Measurements from ENCODE around the gene CMTM1. TPM values are rescaled to one million over a fixed set of nuclear protein-coding genes. Genes with fewer than 3 reads are reported as not detected.

Gene CMTM1
- total RNA-seq, 1 donor from 2014 or later = not detected

- Histone ChIP-seq H3K27me3 (ENCODE audit: control insufficient read depth in 3 of 3, insufficient read depth in 3 of 3, low read length in 3 of 3) (no peaks in the 10 kb centered on the region), H3K36me3 (ENCODE audit: control insufficient read depth in 3 of 3, insufficient read depth in 3 of 3, low read length in 3 of 3) (peaks cover 28 to 50% (median 32%) of the 10 kb centered on the region in 3 donors), H3K9ac (ENCODE audit: low read depth in 1 of 3, low read length in 3 of 3) (no peak overlapping the region), H3K9me3 (ENCODE audit: control insufficient read depth in 3 of 3, low read length in 3 of 3) (no peaks in the 10 kb centered on the region), H3K27ac (ENCODE audit: low read depth, low read length) (no peak overlapping the region), H3K4me3 (ENCODE audit: low read length in 3 of 3) (no peak overlapping the region), H3K4me1 (ENCODE audit: control insufficient read depth in 3 of 3, insufficient read depth in 3 of 3, low read length in 3 of 3) (peaks cover 0 to 5% (median 3%) of the 10 kb centered on the region in 3 donors)
Measured at GRCh38 chr16:66537236-66537635, 29.0 kb upstream of the CMTM1 start.

DNA sequence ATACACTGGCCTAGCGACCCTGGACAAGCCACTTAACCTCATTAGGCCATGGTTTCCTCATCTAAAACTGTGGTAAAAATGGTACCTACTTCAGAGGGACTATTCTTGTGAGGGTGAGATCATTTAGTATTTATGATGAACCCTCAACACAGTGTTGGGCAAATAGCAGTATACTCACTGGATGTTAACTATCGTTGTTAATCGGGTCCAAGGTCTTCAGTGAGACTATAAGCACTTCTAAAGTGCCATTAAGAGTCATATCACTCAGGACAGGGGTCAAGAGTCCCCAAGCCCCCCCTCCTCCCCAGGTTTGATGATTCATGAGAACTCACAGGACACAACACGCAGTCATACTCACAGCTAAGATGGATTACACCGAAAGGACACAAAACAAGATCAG, 27.3 kb upstream of the CMTM1 start:
- Histone ChIP-seq H3K9ac (ENCODE audit: low read depth in 1 of 3, low read length in 3 of 3) (no peak overlapping the region), H3K4me3 (ENCODE audit: low read length in 3 of 3) (no peak overlapping the region), H3K4me1 (ENCODE audit: control insufficient read depth in 3 of 3, insufficient read depth in 3 of 3, low read length in 3 of 3) (peaks cover 0 to 7% (median 5%) of the 10 kb centered on the region in 3 donors), H3K27ac (ENCODE audit: low read depth, low read length) (no peak overlapping the region), H3K27me3 (ENCODE audit: control insufficient read depth in 3 of 3, insufficient read depth in 3 of 3, low read length in 3 of 3) (no peaks in the 10 kb centered on the region), H3K36me3 (ENCODE audit: control insufficient read depth in 3 of 3, insufficient read depth in 3 of 3, low read length in 3 of 3) (peaks cover 34 to 58% (median 39%) of the 10 kb centered on the region in 3 donors), H3K9me3 (ENCODE audit: control insufficient read depth in 3 of 3, low read length in 3 of 3) (no peaks in the 10 kb centered on the region)

GRCh38 chr16:66539623-66540469, 26.4 kb upstream of the CMTM1 start:
- Histone ChIP-seq H3K27ac (ENCODE audit: low read depth, low read length) (no peak overlapping the region), H3K4me1 (ENCODE audit: control insufficient read depth in 3 of 3, insufficient read depth in 3 of 3, low read length in 3 of 3) (peaks cover 0 to 3% (median 0%) of the 10 kb centered on the region in 3 donors), H3K9ac (ENCODE audit: low read depth in 1 of 3, low read length in 3 of 3) (no peak overlapping the region), H3K9me3 (ENCODE audit: control insufficient read depth in 3 of 3, low read length in 3 of 3) (no peaks in the 10 kb centered on the region), H3K4me3 (ENCODE audit: low read length in 3 of 3) (no peak overlapping the region), H3K36me3 (ENCODE audit: control insufficient read depth in 3 of 3, insufficient read depth in 3 of 3, low read length in 3 of 3) (peaks cover 39 to 62% (median 40%) of the 10 kb centered on the region in 3 donors), H3K27me3 (ENCODE audit: control insufficient read depth in 3 of 3, insufficient read depth in 3 of 3, low read length in 3 of 3) (no peaks in the 10 kb centered on the region)

DNA sequence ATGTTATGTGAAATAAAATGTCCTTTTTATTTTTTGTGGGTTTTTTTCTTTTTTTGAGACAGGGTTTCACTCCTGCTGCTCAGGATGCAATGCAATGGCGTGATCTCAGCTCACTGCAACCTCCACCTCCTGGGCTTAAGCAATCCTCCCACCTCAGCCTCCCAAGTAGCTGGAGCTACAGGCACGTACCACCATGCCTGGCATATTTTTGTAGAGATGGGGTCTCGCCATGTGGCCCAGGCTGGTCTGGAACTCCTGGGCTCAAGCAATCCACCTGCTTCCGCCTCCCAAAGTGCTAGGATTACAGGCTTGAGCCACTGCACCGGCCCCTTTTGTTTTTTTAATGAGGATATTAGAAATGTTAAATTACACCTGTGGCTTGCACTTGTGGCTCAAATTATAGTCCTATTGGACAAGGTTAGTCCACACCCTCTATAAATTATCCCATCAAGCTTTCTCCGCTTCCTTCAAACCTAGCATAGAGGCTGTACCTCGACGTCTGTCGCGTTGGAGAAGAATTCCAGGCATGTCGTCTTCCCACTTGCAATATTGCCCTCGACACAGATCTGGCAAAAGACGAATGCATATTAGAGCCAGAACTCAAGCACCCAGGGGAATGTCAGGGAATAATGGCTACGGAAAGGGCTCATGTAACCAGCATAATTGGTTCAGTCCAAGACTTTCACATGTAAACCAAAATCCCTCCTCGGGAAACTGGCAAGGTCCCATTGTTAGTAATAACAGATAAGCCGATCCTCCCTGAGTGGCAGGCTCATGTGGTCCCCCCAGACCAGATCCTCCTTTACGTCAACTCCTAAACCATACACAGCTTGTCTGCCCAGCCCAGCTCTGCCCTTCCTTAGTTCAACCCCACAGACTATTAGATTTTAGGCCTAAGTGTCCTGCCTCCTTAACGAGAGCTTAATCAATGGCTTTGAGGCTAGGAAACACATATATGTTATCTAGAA, 24.6 kb upstream of the CMTM1 start:
- Histone ChIP-seq H3K4me3 (ENCODE audit: low read length in 3 of 3) (no peak overlapping the region), H3K36me3 (ENCODE audit: control insufficient read depth in 3 of 3, insufficient read depth in 3 of 3, low read length in 3 of 3) (peaks cover 27 to 53% (median 36%) of the 10 kb centered on the region in 3 donors), H3K27me3 (ENCODE audit: control insufficient read depth in 3 of 3, insufficient read depth in 3 of 3, low read length in 3 of 3) (no peaks in the 10 kb centered on the region), H3K9me3 (ENCODE audit: control insufficient read depth in 3 of 3, low read length in 3 of 3) (no peaks in the 10 kb centered on the region), H3K9ac (ENCODE audit: low read depth in 1 of 3, low read length in 3 of 3) (no peak overlapping the region), H3K4me1 (ENCODE audit: control insufficient read depth in 3 of 3, insufficient read depth in 3 of 3, low read length in 3 of 3) (peaks cover 0 to 3% (median 0%) of the 10 kb centered on the region in 3 donors), H3K27ac (ENCODE audit: low read depth, low read length) (no peak overlapping the region)

GRCh38 chr16:66542396-66542795, 23.8 kb upstream of the CMTM1 start:
- Histone ChIP-seq H3K36me3 (ENCODE audit: control insufficient read depth in 3 of 3, insufficient read depth in 3 of 3, low read length in 3 of 3) (peaks cover 26 to 51% (median 30%) of the 10 kb centered on the region in 3 donors), H3K9ac (ENCODE audit: low read depth in 1 of 3, low read length in 3 of 3) (no peak overlapping the region), H3K4me3 (ENCODE audit: low read length in 3 of 3) (no peak overlapping the region), H3K27ac (ENCODE audit: low read depth, low read length) (no peak overlapping the region), H3K9me3 (ENCODE audit: control insufficient read depth in 3 of 3, low read length in 3 of 3) (no peaks in the 10 kb centered on the region), H3K4me1 (ENCODE audit: control insufficient read depth in 3 of 3, insufficient read depth in 3 of 3, low read length in 3 of 3) (peaks cover 0 to 4% (median 2%) of the 10 kb centered on the region in 3 donors), H3K27me3 (ENCODE audit: control insufficient read depth in 3 of 3, insufficient read depth in 3 of 3, low read length in 3 of 3) (no peaks in the 10 kb centered on the region)

- H3K27me3 ChIP-seq (ENCODE audit: control insufficient read depth in 3 of 3, insufficient read depth in 3 of 3, low read length in 3 of 3) = no peaks in the 10 kb centered on the region
- no peak overlapping the region for H3K4me3 ChIP-seq (ENCODE audit: low read length in 3 of 3)
- peaks cover 25 to 52% (median 31%) of the 10 kb centered on the region in 3 donors for H3K36me3 ChIP-seq (ENCODE audit: control insufficient read depth in 3 of 3, insufficient read depth in 3 of 3, low read length in 3 of 3)
- peaks cover 5 to 14% (median 8%) of the 10 kb centered on the region in 3 donors for H3K4me1 ChIP-seq (ENCODE audit: control insufficient read depth in 3 of 3, insufficient read depth in 3 of 3, low read length in 3 of 3)
- peak overlapping the region in 1 of 3 donors; percentile 33 for H3K9ac ChIP-seq (ENCODE audit: low read depth in 1 of 3, low read length in 3 of 3)
- no peak overlapping the region for H3K27ac ChIP-seq (ENCODE audit: low read depth, low read length)
- H3K9me3 ChIP-seq (ENCODE audit: control insufficient read depth in 3 of 3, low read length in 3 of 3) = no peaks in the 10 kb centered on the region
Measured at GRCh38 chr16:66543541-66543940, 22.7 kb upstream of the CMTM1 start.

DNA sequence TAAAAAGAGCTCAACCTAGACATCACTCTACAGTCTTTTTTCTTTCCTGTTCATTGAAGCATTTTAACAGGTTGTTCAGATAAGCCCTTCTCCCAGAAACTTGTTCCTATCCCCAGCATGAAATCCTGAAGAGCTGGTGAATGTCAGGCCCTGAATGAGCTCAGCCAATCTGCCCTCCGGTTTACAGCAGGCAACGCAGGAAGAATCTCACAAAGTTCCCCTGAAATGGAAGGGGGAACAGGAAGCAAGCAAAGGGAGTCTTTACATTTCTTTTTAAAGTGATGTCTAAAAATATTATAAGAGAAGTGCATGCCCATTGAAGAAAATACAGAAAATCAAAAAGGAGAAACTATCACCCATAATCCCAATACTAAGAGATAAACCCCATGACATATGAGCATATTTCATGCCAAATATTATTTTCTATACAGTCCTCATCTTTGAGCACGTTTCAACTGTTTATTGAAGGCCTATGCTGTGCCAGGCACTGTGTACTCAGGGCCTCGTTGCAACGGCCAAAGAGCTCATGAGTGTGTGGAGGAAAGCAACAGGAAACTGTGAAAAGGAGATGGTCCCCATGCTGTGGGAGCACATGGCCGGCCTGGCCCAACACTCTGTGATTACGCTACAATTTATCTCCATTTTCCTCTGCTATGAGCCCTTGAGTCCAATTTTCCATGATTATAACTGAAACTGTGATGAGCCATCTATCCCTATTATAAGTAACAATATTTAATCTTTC, 22.1 kb upstream of the CMTM1 start:
- H3K9ac ChIP-seq (ENCODE audit: low read depth in 1 of 3, low read length in 3 of 3) = no peak overlapping the region
- peaks cover 23 to 46% (median 31%) of the 10 kb centered on the region in 3 donors for H3K36me3 ChIP-seq (ENCODE audit: control insufficient read depth in 3 of 3, insufficient read depth in 3 of 3, low read length in 3 of 3)
- H3K9me3 ChIP-seq (ENCODE audit: control insufficient read depth in 3 of 3, low read length in 3 of 3) = no peaks in the 10 kb centered on the region
- H3K27ac ChIP-seq (ENCODE audit: low read depth, low read length) = no peak overlapping the region
- no peak overlapping the region for H3K4me3 ChIP-seq (ENCODE audit: low read length in 3 of 3)
- H3K27me3 ChIP-seq (ENCODE audit: control insufficient read depth in 3 of 3, insufficient read depth in 3 of 3, low read length in 3 of 3) = no peaks in the 10 kb centered on the region
- H3K4me1 ChIP-seq (ENCODE audit: control insufficient read depth in 3 of 3, insufficient read depth in 3 of 3, low read length in 3 of 3) = peaks cover 12 to 20% (median 14%) of the 10 kb centered on the region in 3 donors

DNA sequence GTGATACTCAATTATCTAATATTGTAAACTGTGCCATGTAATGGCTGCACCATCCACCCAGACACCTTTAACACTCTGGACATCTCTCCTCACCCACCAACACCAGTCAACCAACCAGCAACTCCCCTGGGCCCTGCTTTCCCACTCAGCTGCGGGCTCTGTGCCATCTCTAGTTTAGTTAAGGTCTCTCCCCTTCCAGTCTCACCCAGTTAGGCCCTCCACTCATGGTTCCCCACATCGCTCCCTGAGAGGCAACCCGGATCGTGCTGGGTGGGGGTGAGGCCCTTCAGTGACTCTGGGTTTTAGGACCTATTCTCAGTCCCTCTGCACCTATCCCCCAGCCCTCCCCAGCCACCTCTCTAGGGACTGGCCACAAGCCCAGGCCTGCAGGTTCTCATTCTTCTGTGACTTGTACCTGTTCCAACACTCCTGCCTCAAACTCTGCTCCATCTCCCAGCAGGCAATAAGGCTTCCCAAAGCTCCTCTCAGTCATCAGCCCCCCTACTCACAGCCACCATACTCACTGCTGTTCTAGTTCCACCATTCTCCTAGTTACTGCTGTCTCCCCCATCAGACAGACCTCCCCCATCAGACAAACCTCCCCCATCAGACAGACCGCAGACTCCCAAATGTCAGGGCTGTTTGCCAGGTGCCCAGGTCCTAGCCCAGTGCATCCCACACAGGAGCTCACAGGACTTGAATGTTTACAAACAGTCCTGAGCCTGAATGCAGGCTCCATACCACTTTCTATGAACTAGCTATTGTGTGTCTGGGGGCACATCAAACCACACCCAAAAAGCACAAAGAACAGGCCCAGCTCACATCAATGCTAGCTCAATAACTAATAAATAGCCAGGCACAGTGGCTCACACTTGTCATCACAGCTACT, 18.9 kb upstream of the CMTM1 start:
- Histone ChIP-seq H3K9ac (ENCODE audit: low read depth in 1 of 3, low read length in 3 of 3) (no peak overlapping the region), H3K36me3 (ENCODE audit: control insufficient read depth in 3 of 3, insufficient read depth in 3 of 3, low read length in 3 of 3) (peaks cover 18 to 28% (median 19%) of the 10 kb centered on the region in 3 donors), H3K9me3 (ENCODE audit: control insufficient read depth in 3 of 3, low read length in 3 of 3) (no peaks in the 10 kb centered on the region), H3K27ac (ENCODE audit: low read depth, low read length) (no peak overlapping the region), H3K4me3 (ENCODE audit: low read length in 3 of 3) (no peak overlapping the region), H3K4me1 (ENCODE audit: control insufficient read depth in 3 of 3, insufficient read depth in 3 of 3, low read length in 3 of 3) (peaks cover 31 to 38% (median 32%) of the 10 kb centered on the region in 3 donors), H3K27me3 (ENCODE audit: control insufficient read depth in 3 of 3, insufficient read depth in 3 of 3, low read length in 3 of 3) (no peaks in the 10 kb centered on the region)
